ENCODE measurements around the gene P2RX2. TPM values are rescaled to one million over a fixed set of nuclear protein-coding genes. Genes with fewer than 3 reads are reported as not detected.

Gene P2RX2
- total RNA-seq, 1 experiment from 2014 or later = not detected

- POLR2A ChIA-PET = no interaction called here
- RAD21 ChIA-PET (ENCODE audit: low non-redundant PET in 1 of 2, low total read pairs in 2 of 2, uncharacterized antibody in 2 of 2, unreplicated experiment in 2 of 2) = no interaction called here
- H3K27me3 ChIP-seq (ENCODE audit: insufficient read depth, low read length) = no peaks in the 10 kb centered on the region
- no peak for ATAC-seq
- no peak overlapping the region for H3K27ac ChIP-seq (ENCODE audit: low read depth, low read length)
- no peak overlapping the region for H3K4me3 ChIP-seq (replicated peaks in 1 of 2; ENCODE audit: low read depth in 1 of 2, low read length in 2 of 2)
- no peaks in the 10 kb centered on the region for H3K36me3 ChIP-seq (ENCODE audit: control insufficient read depth in 1 of 2, insufficient read depth in 2 of 2, low read length in 2 of 2)
- no peak overlapping the region for H2AFZ ChIP-seq (ENCODE audit: low read depth, low read length, poor library complexity, severe bottlenecking)
- no peak overlapping the region for H3K9ac ChIP-seq (ENCODE audit: low read length)
- no peaks in the 10 kb centered on the region for H3K9me2 ChIP-seq (ENCODE audit: insufficient read depth)
- no peaks in the 10 kb centered on the region for H3K9me3 ChIP-seq (ENCODE audit: control insufficient read depth in 1 of 2, insufficient read depth in 1 of 2, low read depth in 1 of 2, low read length in 2 of 2)
- intact Hi-C loops (cut with micrococcal nuclease) = no loop called here
- DNase-seq (ENCODE audit: low read depth, low spot score) = no peak
- H3K4me1 ChIP-seq (ENCODE audit: control insufficient read depth in 1 of 2, insufficient read depth in 2 of 2, low read length in 2 of 2) = peaks cover 0 to 10% of the 10 kb centered on the region in 2 experiments; a peak in 2 of 4 replicates
- TF ChIP-seq EZH2 (IDR thresholded peaks at IDR 0.05) = no peak
- no peak for TF ChIP-seq POLR2AphosphoS5 (IDR thresholded peaks at IDR 0.05; ENCODE audit: low read depth, low read length)
- no peak for TF ChIP-seq SP1 (IDR thresholded peaks at IDR 0.05; ENCODE audit: low read depth)
- no peak for TF ChIP-seq CEBPB (IDR thresholded peaks at IDR 0.05; ENCODE audit: low read depth)
- TF ChIP-seq ATF3 (IDR thresholded peaks at IDR 0.05) = no peak
- TF ChIP-seq MAX (IDR thresholded peaks at IDR 0.05) = no peak
- TF ChIP-seq EGR1 (IDR thresholded peaks at IDR 0.05; ENCODE audit: low read depth) = no peak
- TF ChIP-seq YY1 (IDR thresholded peaks at IDR 0.05; ENCODE audit: extremely low read depth, insufficient replicate concordance, low read depth, low read length) = no peak
- no peak for TF ChIP-seq SIN3A (IDR thresholded peaks at IDR 0.05; ENCODE audit: low read depth)
- no peak for TF ChIP-seq ZBTB33 (IDR thresholded peaks at IDR 0.05; ENCODE audit: extremely low read depth, insufficient replicate concordance, low read length)
- TF ChIP-seq REST (IDR thresholded peaks at IDR 0.05; ENCODE audit: low read depth) = no peak
- TF ChIP-seq JUND (IDR thresholded peaks at IDR 0.05) = no peak
- no peak for TF ChIP-seq RAD21 (IDR thresholded peaks at IDR 0.05; ENCODE audit: low read depth)
- no peak for TF ChIP-seq ELF1 (IDR thresholded peaks at IDR 0.05; ENCODE audit: borderline replicate concordance, low read depth)
- TF ChIP-seq EZH2phosphoT487 (IDR thresholded peaks at IDR 0.05; ENCODE audit: borderline replicate concordance) = no peak
- no peak for TF ChIP-seq CTCF (IDR thresholded peaks at IDR 0.05 in 2 of 3, conservative IDR thresholded peaks at IDR 0.05 in 1 of 3; ENCODE audit: borderline replicate concordance in 1 of 3, insufficient read depth in 1 of 3, low read depth in 2 of 3, low read length in 2 of 3)
- TF ChIP-seq ZNF274 (IDR thresholded peaks at IDR 0.05; ENCODE audit: low read depth, low read length) = no peak
- no peak overlapping the region for H3K4me2 ChIP-seq (ENCODE audit: low read length)
- no peaks in the 10 kb centered on the region for H3K79me2 ChIP-seq (ENCODE audit: insufficient read depth, low read length)
- no TSS peak for BruUV-seq (replicated peaks)
- no peaks in the 10 kb centered on the region for H4K20me1 ChIP-seq (ENCODE audit: insufficient read depth)
- CTCF ChIA-PET = no interaction called here
Measured at GRCh38 chr12:132604151-132604618, 14.4 kb upstream of the P2RX2 start.

Data from HCT116 (cell line).